OCI-LY7 (cell line): ENCODE results near the gene ZNF550.

Experiments
- EZH2phosphoT487 ChIP-seq: fragments of 200-600 bp; sonication (generic); IDR thresholded peaks from 2 replicates; pipeline ENCODE4 v1.6.1; 2018; ENCODE audit warnings: low read depth, borderline replicate concordance, mild to moderate bottlenecking, mixed run types, antibody characterized with exemption, low read length, moderate library complexity, mixed read lengths
- TF ChIP-seq, protein P1 (sequence below): fragments of 200-600 bp; sonication (generic); conservative IDR thresholded peaks from 2 replicates; pipeline ENCODE4 v1.5.1; 2014; ENCODE audit warnings: mild to moderate bottlenecking, antibody characterized with exemption, low read length, moderate library complexity, mixed read lengths

DNA sequence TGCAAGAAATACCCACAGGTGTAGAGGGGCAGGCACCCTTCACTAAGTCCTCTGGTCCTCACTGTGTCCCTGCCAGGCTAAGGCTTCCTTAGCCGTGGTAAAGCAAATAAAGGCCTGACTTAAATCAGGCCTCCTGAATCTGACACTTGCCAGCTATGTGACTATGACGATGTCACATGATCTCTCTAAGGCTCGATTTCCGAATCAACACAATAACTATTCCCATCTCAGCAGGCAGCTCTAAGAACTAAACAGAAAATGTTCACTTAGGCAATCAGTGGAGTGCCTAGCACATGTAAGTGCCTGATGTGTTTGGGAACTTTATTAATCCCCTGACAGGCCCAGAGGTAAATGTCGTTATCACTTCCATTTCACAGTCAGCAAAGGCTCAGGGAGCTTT is 2.0 kb downstream of the ZNF550 start:
- TF ChIP-seq, protein P1, sequence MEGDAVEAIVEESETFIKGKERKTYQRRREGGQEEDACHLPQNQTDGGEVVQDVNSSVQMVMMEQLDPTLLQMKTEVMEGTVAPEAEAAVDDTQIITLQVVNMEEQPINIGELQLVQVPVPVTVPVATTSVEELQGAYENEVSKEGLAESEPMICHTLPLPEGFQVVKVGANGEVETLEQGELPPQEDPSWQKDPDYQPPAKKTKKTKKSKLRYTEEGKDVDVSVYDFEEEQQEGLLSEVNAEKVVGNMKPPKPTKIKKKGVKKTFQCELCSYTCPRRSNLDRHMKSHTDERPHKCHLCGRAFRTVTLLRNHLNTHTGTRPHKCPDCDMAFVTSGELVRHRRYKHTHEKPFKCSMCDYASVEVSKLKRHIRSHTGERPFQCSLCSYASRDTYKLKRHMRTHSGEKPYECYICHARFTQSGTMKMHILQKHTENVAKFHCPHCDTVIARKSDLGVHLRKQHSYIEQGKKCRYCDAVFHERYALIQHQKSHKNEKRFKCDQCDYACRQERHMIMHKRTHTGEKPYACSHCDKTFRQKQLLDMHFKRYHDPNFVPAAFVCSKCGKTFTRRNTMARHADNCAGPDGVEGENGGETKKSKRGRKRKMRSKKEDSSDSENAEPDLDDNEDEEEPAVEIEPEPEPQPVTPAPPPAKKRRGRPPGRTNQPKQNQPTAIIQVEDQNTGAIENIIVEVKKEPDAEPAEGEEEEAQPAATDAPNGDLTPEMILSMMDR = no peak
- no peak for TF ChIP-seq EZH2phosphoT487
